GM21367 (cell line): ENCODE results near the gene ZDHHC1.

Experiments
- ATAC-seq: cut with Tn5 transposase; IDR thresholded peaks from one replicate; pipeline ENCODE4 v1.9.1; 2021; ENCODE audit not compliant: unreplicated experiment

The ZDHHC1 gene

GRCh38 chr16:67415872-67416793, at the start of gene ZDHHC1:
ZDHHC1 (minus strand) TSS chr16:67416477; CDS start chr16:67407775, 8,702 bp downstream.
- no peak for ATAC-seq

GRCh38 chr16:67464565-67464964, 48.3 kb upstream of the ZDHHC1 start:
- ATAC-seq: no peak

GRCh38 chr16:67463691-67464090, 47.4 kb upstream of the ZDHHC1 start:
- ATAC-seq: no peak

GRCh38 chr16:67463059-67463458, 46.8 kb upstream of the ZDHHC1 start:
- no peak for ATAC-seq

- no peak for ATAC-seq
These were observed 46.0 kb upstream of the ZDHHC1 start for GRCh38 chr16:67462279-67462655.

- no peak for ATAC-seq
These were observed 45.5 kb upstream of the ZDHHC1 start for GRCh38 chr16:67461600-67462278.

- ATAC-seq: no peak
These were observed 44.7 kb upstream of the ZDHHC1 start for GRCh38 chr16:67460961-67461360.

GRCh38 chr16:67460168-67460567, 43.9 kb upstream of the ZDHHC1 start:
- ATAC-seq: no peak

- ATAC-seq: no peak
These were observed 43.5 kb upstream of the ZDHHC1 start for GRCh38 chr16:67459861-67460150.

GRCh38 chr16:67459066-67459860, 43.0 kb upstream of the ZDHHC1 start:
- ATAC-seq: no peak

GRCh38 chr16:67458121-67458641, 41.9 kb upstream of the ZDHHC1 start:
- no peak for ATAC-seq

- no peak for ATAC-seq
These were observed 41.3 kb upstream of the ZDHHC1 start for GRCh38 chr16:67457611-67458010.

- no peak for ATAC-seq
These were observed 40.3 kb upstream of the ZDHHC1 start for GRCh38 chr16:67456391-67457081.

- ATAC-seq: no peak
These were observed 38.6 kb upstream of the ZDHHC1 start for GRCh38 chr16:67454852-67455251.

- ATAC-seq: no peak
These were observed 37.8 kb upstream of the ZDHHC1 start for GRCh38 chr16:67454104-67454503.

GRCh38 chr16:67451704-67452435, 35.6 kb upstream of the ZDHHC1 start:
- no peak for ATAC-seq

GRCh38 chr16:67451061-67451703, 34.9 kb upstream of the ZDHHC1 start:
- no peak for ATAC-seq

- no peak for ATAC-seq
These were observed 33.5 kb upstream of the ZDHHC1 start for GRCh38 chr16:67449739-67450138.

- no peak for ATAC-seq
These were observed 33.1 kb upstream of the ZDHHC1 start for GRCh38 chr16:67449336-67449735.

GRCh38 chr16:67448580-67448979, 32.3 kb upstream of the ZDHHC1 start:
- ATAC-seq: no peak
